Measurements from ENCODE around the gene C2CD4D. TPM values are rescaled to one million over a fixed set of nuclear protein-coding genes. Genes with fewer than 3 reads are reported as not detected.

The C2CD4D gene
- total and polyA plus RNA-seq, 10 donors = 0.03 to 0.51 (median 0.07) TPM; not detected in 7

DNA sequence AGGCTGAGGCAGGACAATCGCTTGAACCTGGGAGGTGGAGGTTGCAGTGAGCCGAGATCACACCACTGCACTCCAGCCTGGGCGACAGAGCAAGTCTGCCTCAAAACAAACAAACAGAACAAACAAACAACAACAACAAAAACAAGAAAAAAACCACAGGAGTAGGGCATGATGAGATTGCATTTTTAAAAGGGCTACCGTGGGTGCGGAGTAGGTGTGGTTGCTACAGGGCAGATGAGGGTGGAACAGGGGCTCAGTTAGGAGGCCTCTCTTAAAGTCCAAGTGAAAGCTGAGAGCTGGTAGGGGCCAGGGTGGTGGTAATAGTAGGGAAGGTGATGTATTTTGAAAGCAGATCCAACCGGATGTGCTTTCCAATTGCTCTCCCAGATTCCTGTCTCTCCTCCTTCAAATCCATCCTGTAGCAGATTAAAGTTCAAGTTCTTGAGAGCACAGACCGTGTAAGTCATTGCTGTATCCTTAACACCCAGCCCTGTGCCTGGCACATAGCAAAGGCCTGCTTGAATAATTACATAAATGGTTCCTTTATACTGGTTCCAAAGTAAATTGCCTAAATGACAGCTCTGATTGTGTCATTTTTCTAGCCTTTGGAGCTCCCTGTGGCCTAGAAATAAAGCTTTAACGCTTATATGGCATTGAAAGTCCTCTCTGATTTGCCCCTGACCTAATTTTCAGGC is 30.2 kb downstream of the C2CD4D start:
- 68 to 80% (median 75%) methylated on average over 8 of the region's 8 CpGs for WGBS, 5 donors
- no peak overlapping the region for H3K27ac ChIP-seq
- DNase-seq = no peak
- H3K4me1 ChIP-seq = peaks cover 0 to 1% (median 0%) of the 10 kb centered on the region in 6 donors
- TF ChIP-seq, protein P1, sequence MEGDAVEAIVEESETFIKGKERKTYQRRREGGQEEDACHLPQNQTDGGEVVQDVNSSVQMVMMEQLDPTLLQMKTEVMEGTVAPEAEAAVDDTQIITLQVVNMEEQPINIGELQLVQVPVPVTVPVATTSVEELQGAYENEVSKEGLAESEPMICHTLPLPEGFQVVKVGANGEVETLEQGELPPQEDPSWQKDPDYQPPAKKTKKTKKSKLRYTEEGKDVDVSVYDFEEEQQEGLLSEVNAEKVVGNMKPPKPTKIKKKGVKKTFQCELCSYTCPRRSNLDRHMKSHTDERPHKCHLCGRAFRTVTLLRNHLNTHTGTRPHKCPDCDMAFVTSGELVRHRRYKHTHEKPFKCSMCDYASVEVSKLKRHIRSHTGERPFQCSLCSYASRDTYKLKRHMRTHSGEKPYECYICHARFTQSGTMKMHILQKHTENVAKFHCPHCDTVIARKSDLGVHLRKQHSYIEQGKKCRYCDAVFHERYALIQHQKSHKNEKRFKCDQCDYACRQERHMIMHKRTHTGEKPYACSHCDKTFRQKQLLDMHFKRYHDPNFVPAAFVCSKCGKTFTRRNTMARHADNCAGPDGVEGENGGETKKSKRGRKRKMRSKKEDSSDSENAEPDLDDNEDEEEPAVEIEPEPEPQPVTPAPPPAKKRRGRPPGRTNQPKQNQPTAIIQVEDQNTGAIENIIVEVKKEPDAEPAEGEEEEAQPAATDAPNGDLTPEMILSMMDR (IDR thresholded peaks at IDR 0.05 in 8 of 11, conservative IDR thresholded peaks at IDR 0.05 in 3 of 11) = no peak
- TF ChIP-seq POLR2A (IDR thresholded peaks at IDR 0.05) (no peak), POLR2AphosphoS5 (IDR thresholded peaks at IDR 0.05) (no peak)
- no peaks in the 10 kb centered on the region for H3K36me3 ChIP-seq
- H3K9me3 ChIP-seq = no peaks in the 10 kb centered on the region
- no peaks in the 10 kb centered on the region for H3K27me3 ChIP-seq (replicated peaks in 1 of 7)
- H3K4me3 ChIP-seq = no peak overlapping the region
- intact Hi-C loops (cut with DNase I; ENCODE audit: low total_unique reads) = no loop called here

DNA sequence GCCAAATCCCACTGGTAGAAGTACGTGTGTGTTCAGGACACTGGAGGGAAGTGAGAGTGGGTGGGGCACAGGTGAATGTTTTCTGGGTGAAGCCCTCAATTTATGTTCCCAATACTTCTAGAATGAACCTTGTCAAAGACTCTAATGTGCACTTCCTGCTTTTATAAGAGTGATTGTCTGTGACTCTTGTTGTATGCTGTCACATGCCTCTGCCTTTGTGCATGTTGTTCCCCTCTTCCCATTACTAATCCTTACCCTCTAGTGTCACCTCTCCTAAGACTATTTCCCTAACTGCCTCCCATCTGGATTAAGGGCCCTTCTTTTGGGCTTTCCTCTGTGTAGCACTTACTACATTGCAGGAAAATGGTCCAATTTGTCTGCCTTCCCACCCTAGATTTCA is 31.9 kb downstream of the C2CD4D start:
- H3K27ac ChIP-seq = no peak overlapping the region
- intact Hi-C loops (cut with DNase I; ENCODE audit: low total_unique reads) = no loop called here
- no peak overlapping the region for H3K4me3 ChIP-seq
- DNase-seq = no peak
- no peaks in the 10 kb centered on the region for H3K36me3 ChIP-seq
- H3K9me3 ChIP-seq = no peaks in the 10 kb centered on the region
- 32 to 67% (median 45%) methylated on average over 1 of the region's 1 CpG for WGBS, 5 donors
- no peaks in the 10 kb centered on the region for H3K27me3 ChIP-seq (replicated peaks in 1 of 7)
- H3K4me1 ChIP-seq = no peaks in the 10 kb centered on the region
- TF ChIP-seq, protein P1 (IDR thresholded peaks at IDR 0.05 in 8 of 11, conservative IDR thresholded peaks at IDR 0.05 in 3 of 11) = no peak
- TF ChIP-seq POLR2A (IDR thresholded peaks at IDR 0.05) (no peak), POLR2AphosphoS5 (IDR thresholded peaks at IDR 0.05) (no peak)

DNA sequence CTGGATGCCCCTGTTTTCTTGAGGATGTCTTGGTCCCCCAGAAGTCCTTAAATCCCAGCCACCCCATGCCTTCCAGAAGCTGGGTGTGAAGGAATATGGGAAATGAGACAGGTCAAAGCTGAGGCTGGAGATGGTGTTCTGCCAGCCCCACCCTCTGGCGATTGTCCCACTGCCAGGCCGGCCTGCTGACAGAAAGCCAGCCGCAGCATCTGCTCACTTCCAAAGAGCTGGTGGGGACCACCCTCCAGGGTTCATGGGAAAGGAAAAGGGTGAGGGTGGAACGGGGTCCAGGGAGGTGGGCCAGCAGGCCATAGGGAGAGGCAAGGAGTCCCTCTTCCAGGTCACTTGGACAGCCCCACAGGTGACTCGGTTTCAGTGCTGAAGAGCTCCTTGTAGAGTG is 32.5 kb downstream of the C2CD4D start:
- Histone ChIP-seq H3K27me3 (replicated peaks in 1 of 7) (peaks cover 0 to 3% (median 0%) of the 10 kb centered on the region in 7 donors), H3K4me3 (no peak overlapping the region), H3K4me1 (no peaks in the 10 kb centered on the region), H3K27ac (no peak overlapping the region), H3K36me3 (no peaks in the 10 kb centered on the region), H3K9me3 (no peaks in the 10 kb centered on the region)
- TF ChIP-seq, protein P1 (IDR thresholded peaks at IDR 0.05 in 8 of 11, conservative IDR thresholded peaks at IDR 0.05 in 3 of 11) = no peak
- TF ChIP-seq POLR2A (IDR thresholded peaks at IDR 0.05) (no peak), POLR2AphosphoS5 (IDR thresholded peaks at IDR 0.05) (no peak)
- intact Hi-C loops (cut with DNase I; ENCODE audit: low total_unique reads) = no loop called here
- whole genome bisulfite sequencing, 5 donors = 79 to 90% (median 87%) methylated on average over 5 of the region's 5 CpGs
- no peak for DNase-seq

DNA sequence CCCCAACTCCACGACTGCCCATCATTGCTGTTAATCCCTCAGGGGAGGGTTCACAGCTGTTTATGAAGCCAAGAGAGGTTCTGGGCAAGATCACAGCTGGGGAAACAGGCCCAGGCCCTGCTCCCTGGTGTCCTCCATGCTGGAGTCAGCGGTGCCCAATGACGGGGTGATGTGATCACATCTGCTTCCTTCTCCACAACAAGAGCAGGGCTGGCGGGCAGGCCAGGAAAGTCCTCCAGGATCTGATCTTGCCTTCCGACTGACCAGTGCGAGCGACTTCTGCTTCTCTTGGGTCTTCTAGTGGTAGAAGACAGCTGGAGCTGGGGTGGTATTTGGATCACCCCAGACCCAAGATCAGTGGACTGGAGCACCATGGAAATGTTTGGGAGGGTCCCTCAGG is 33.5 kb downstream of the C2CD4D start:
- TF ChIP-seq, protein P1 (IDR thresholded peaks at IDR 0.05 in 8 of 11, conservative IDR thresholded peaks at IDR 0.05 in 3 of 11) = no peak
- TF ChIP-seq POLR2AphosphoS5 (IDR thresholded peaks at IDR 0.05) (no peak), POLR2A (IDR thresholded peaks at IDR 0.05) (no peak)
- intact Hi-C loops (cut with DNase I; ENCODE audit: low total_unique reads) = no loop called here
- Histone ChIP-seq H3K36me3 (no peaks in the 10 kb centered on the region), H3K4me3 (no peak overlapping the region), H3K9me3 (no peaks in the 10 kb centered on the region), H3K27ac (no peak overlapping the region), H3K27me3 (replicated peaks in 1 of 7) (peaks cover 0 to 13% (median 0%) of the 10 kb centered on the region in 7 donors), H3K4me1 (no peaks in the 10 kb centered on the region)
- WGBS, 5 donors = 67 to 93% (median 84%) methylated on average over 5 to 7 of the region's 7 CpGs
- DNase-seq = no peak

All from spleen (tissue), 11 donors.